ENCODE measurements around the gene SUV39H1. TPM values are rescaled to one million over a fixed set of nuclear protein-coding genes. Genes with fewer than 3 reads are reported as not detected.

SUV39H1 gene
- total and polyA plus RNA-seq, 2 of the 8 experiments (the other 6 are each of a cell fraction or from before 2014, with no cell fraction given) = 14.8 to 27.8 TPM

GRCh38 chrX:48703642-48704481, 7.3 kb downstream of the SUV39H1 start (continued):
- TF ChIP-seq CHD7 (IDR thresholded peaks at IDR 0.05; ENCODE audit: insufficient replicate concordance, low read length) (no peak), CHD1 (IDR thresholded peaks at IDR 0.05; ENCODE audit: low read depth, low read length) (no peak), CEBPB (IDR thresholded peaks at IDR 0.05; ENCODE audit: low read depth, low read length) (no peak), BRCA1 (IDR thresholded peaks at IDR 0.05; ENCODE audit: low read depth, low read length) (no peak), ASH2L (IDR thresholded peaks at IDR 0.05; ENCODE audit: low read length) (no peak), CBX5 (IDR thresholded peaks at IDR 0.05; ENCODE audit: low read depth, low read length) (no peak), JUND (IDR thresholded peaks at IDR 0.05; ENCODE audit: low read length) (no peak), EP300 (IDR thresholded peaks at IDR 0.05; ENCODE audit: borderline replicate concordance in 1 of 2, low read depth in 2 of 2, low read length in 2 of 2) (no peak), KDM4A (IDR thresholded peaks at IDR 0.05; ENCODE audit: low read depth, low read length, severe bottlenecking) (no peak), RFX5 (IDR thresholded peaks at IDR 0.05; ENCODE audit: borderline replicate concordance, low read depth, low read length) (no peak), TBP (IDR thresholded peaks at IDR 0.05; ENCODE audit: low read depth, low read length) (no peak)
